Body of pancreas (tissue), 4 donors: ENCODE measurements around the gene LPP. TPM values are rescaled to one million over a fixed set of nuclear protein-coding genes. Genes with fewer than 3 reads are reported as not detected.
"Not testable (repeated sequence)": the region's sequence is repeated elsewhere in the genome, so short reads cannot be mapped to it uniquely, and the experiment has no call there.

Experiments used
- ATAC-seq: fragments of 150-250 bp; one replicate; pipeline ENCODE4 v1.9.1; 2016
- DNase-seq, 4 donors: peaks; one replicate each; pipeline ENCODE4 v3.0.0-alpha.2; 2019
- H3K27ac ChIP-seq, 4 donors: fragments of 200-600 bp; sonication (generic); 1 replicate in 3 of 4; 2 replicates in 1 of 4; pipeline versions ENCODE4 v1.5.1 to v1.6.1; 2016 to 2019; ENCODE audit warnings: mild to moderate bottlenecking in 1 of 4, mixed read lengths in 1 of 4, moderate library complexity in 1 of 4
- H3K27me3 ChIP-seq, 2 donors: fragments of 200-600 bp; sonication (generic); one replicate each; pipeline ENCODE4 v1.6.0; 2016; ENCODE audit warnings: mild to moderate bottlenecking in 1 of 2
- H3K36me3 ChIP-seq, 2 donors: fragments of 200-600 bp; sonication (generic); replicated peaks in 1 of 2; 2 replicates each; pipeline ENCODE4 v1.5.1; 2016; ENCODE audit warnings: low read depth in 2 of 2; ENCODE audit not compliant: insufficient read depth in 1 of 2
- H3K4me1 ChIP-seq: fragments of 200-600 bp; sonication (generic); one replicate; pipeline ENCODE4 v1.6.0; 2016
- H3K4me3 ChIP-seq, 2 donors: fragments of 200-600 bp; sonication (generic); 1 replicate in 1 of 2; 2 replicates in 1 of 2; pipeline ENCODE4 v1.5.1; 2016 to 2019
- H3K9me3 ChIP-seq, 3 donors: fragments of 200-600 bp; sonication (generic); 1 replicate in 2 of 3; 2 replicates in 1 of 3; pipeline ENCODE4 v1.5.1; 2016
- CTCF ChIP-seq, 7 experiments: fragments of 450-650 bp in 4 of 7; fragments of 200-600 bp in 3 of 7; sonication (generic) in 3 of 7; IDR thresholded peaks; one replicate each; pipeline ENCODE4 v1.5.1; 2016 to 2019; ENCODE audit warnings: antibody characterized with exemption in 7 of 7
- POLR2A ChIP-seq, 3 donors: fragments of 450-650 bp; IDR thresholded peaks; one replicate each; pipeline ENCODE4 v1.6.1; 2016; ENCODE audit warnings: antibody characterized with exemption in 3 of 3, mild to moderate bottlenecking in 2 of 3
- WGBS, 2 donors: methylation state at CpG; one replicate each; pipeline ENCODE4 v1.1.5; 2017; 5-methylcytosine and 5-hydroxymethylcytosine counted together
- intact Hi-C: fragments of 100-400 bp; cut with DNase I; formaldehyde crosslinking; loops from one replicate; pipeline ENCODE4 v1.15.1; 2023
- total RNA-seq, 2 donors: library from RNA; depleted of rRNA; stranded (reverse); fragments of >200 nt; gene quantifications; one replicate each; pipeline ENCODE4 v1.1.0, GENCODE V29; 2016

The LPP gene
- total RNA-seq, 2 donors from 2014 or later = 60.6 to 65.1 TPM

GRCh38 chr3:188126934-188127333 is 27.0 kb upstream of the LPP start:
- TF ChIP-seq CTCF (IDR thresholded peaks at IDR 0.05) (no peak), POLR2A (IDR thresholded peaks at IDR 0.05) (no peak)
- no peaks in the 10 kb centered on the region for H3K9me3 ChIP-seq
- ATAC-seq (no peak), DNase-seq (no peak)
- H3K27me3 ChIP-seq = no peaks in the 10 kb centered on the region
- no peak overlapping the region for H3K4me3 ChIP-seq
- no peaks in the 10 kb centered on the region for H3K4me1 ChIP-seq
- no peaks in the 10 kb centered on the region for H3K36me3 ChIP-seq
- WGBS, 2 donors = 83 to 84% methylated on average over 8 of the region's 8 CpGs
- intact Hi-C loops = no loop called here
- no peak overlapping the region for H3K27ac ChIP-seq

- Histone ChIP-seq H3K27me3 (no peaks in the 10 kb centered on the region), H3K36me3 (no peaks in the 10 kb centered on the region), H3K27ac (no peak overlapping the region), H3K4me3 (no peak overlapping the region), H3K4me1 (no peaks in the 10 kb centered on the region), H3K9me3 (no peaks in the 10 kb centered on the region)
- intact Hi-C loops = no loop called here
- no peak for TF ChIP-seq POLR2A (IDR thresholded peaks at IDR 0.05)
- no peak for TF ChIP-seq CTCF (IDR thresholded peaks at IDR 0.05)
- DNase-seq = no peak
- WGBS, 2 donors = 29 to 96% methylated on average over 1 of the region's 1 CpG
- ATAC-seq = no peak
These were observed 25.1 kb upstream of the LPP start for GRCh38 chr3:188128905-188129304.

- H3K4me3 ChIP-seq, H3K4me1 ChIP-seq, H3K9me3 ChIP-seq, intact Hi-C loops, DNase-seq, ATAC-seq, H3K27ac ChIP-seq, H3K36me3 ChIP-seq, H3K27me3 ChIP-seq: not testable (repeated sequence)
- 100% methylated on average over 2 of the region's 2 CpGs for WGBS, 2 donors
These were observed 22.9 kb upstream of the LPP start for GRCh38 chr3:188131023-188131422.

- H3K4me1 ChIP-seq = no peaks in the 10 kb centered on the region
- no peaks in the 10 kb centered on the region for H3K36me3 ChIP-seq
- no peak for ATAC-seq
- no peak overlapping the region for H3K27ac ChIP-seq
- H3K4me3 ChIP-seq = no peak overlapping the region
- no peaks in the 10 kb centered on the region for H3K9me3 ChIP-seq
- WGBS, 2 donors = 94% methylated on average over 5 of the region's 5 CpGs
- H3K27me3 ChIP-seq = no peaks in the 10 kb centered on the region
- no peak for DNase-seq
- TF ChIP-seq POLR2A (IDR thresholded peaks at IDR 0.05) (no peak), CTCF (IDR thresholded peaks at IDR 0.05) (no peak)
- intact Hi-C loops = no loop called here
These were observed 20.7 kb upstream of the LPP start for GRCh38 chr3:188133219-188133618.

GRCh38 chr3:188133646-188134045 is 20.3 kb upstream of the LPP start:
- 90 to 98% methylated on average over 6 of the region's 6 CpGs for WGBS, 2 donors
- Histone ChIP-seq H3K9me3 (no peaks in the 10 kb centered on the region), H3K27ac (no peak overlapping the region), H3K27me3 (no peaks in the 10 kb centered on the region), H3K4me1 (no peaks in the 10 kb centered on the region), H3K4me3 (no peak overlapping the region), H3K36me3 (no peaks in the 10 kb centered on the region)
- TF ChIP-seq POLR2A (IDR thresholded peaks at IDR 0.05) = no peak
- no peak for TF ChIP-seq CTCF (IDR thresholded peaks at IDR 0.05)
- intact Hi-C loops = no loop called here
- ATAC-seq (no peak), DNase-seq (no peak)
